Adrenal gland (tissue), 5 donors: Measurements from ENCODE around the gene HIVEP3.

ENCODE experiments used
- CTCF ChIP-seq, 6 experiments: fragments of 450-650 bp in 4 of 6; fragments of 200-600 bp in 2 of 6; sonication (generic) in 1 of 6; IDR thresholded peaks; 1 replicate in 5 of 6; 2 replicates in 1 of 6; pipeline versions ENCODE4 v1.5.1 to v1.8.0; 2016 to 2021; ENCODE audit warnings: antibody characterized with exemption in 6 of 6, mild to moderate bottlenecking in 2 of 6, moderate library complexity in 1 of 6
- POLR2A ChIP-seq, 2 donors: fragments of 450-650 bp; IDR thresholded peaks; one replicate each; pipeline ENCODE4 v1.6.1; 2017; ENCODE audit warnings: antibody characterized with exemption in 2 of 2, mild to moderate bottlenecking in 2 of 2, moderate library complexity in 1 of 2
- donor health status: DM: no; HTN: no; CAD: no.

- no peak for TF ChIP-seq CTCF (IDR thresholded peaks at IDR 0.05)
- no peak for TF ChIP-seq POLR2A (IDR thresholded peaks at IDR 0.05)
These were observed 303.9 kb downstream of the HIVEP3 start for GRCh38 chr1:41614818-41615217.
